ENCODE data around the gene SRSF3. TPM values are rescaled to one million over a fixed set of nuclear protein-coding genes. Genes with fewer than 3 reads are reported as not detected.

The SRSF3 gene
- total RNA-seq, 1 experiment from 2014 or later, result 954 TPM

DNA sequence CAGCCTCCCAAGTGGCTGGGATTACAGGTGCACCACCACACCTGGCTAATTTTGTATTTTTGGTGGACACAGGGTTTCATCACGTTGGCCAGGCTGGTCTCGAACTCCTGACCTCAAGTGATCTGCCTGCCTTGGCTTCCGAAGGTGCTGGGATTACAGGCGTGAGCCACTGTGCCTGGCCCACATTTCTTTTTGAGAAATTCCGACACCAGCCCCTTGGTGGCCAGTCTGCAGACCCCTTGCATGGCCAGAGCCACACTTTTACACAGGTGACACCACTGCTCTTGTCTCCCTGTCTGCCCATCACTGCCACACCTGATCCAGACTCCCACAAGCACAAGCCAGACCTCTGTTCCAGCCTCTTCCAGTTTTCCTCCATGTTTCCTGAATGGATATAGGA is 33.0 kb downstream of the SRSF3 start:
- H3K4ac ChIP-seq (ENCODE audit: low read depth, low read length), result no peak overlapping the region
- Mint-ChIP-seq H3K4me1 (peaks cover 2 to 6% of the 10 kb centered on the region in 2 experiments), H3K27ac (peak overlapping the region in 2 of 3 experiments; percentile 40 to 66; a peak in 3 of 7 replicates), H3K36me3 (ENCODE audit: insufficient read depth in 1 of 3, low read depth in 3 of 3) (no peaks in the 10 kb centered on the region), H3K9me3 (no peaks in the 10 kb centered on the region), H3K27me3 (ENCODE audit: low read depth) (peaks cover 7% of the 10 kb centered on the region), H3K4me3 (no peak overlapping the region)
- H2BK20ac ChIP-seq (ENCODE audit: low read depth, low read length, poor library complexity, severe bottlenecking), result no peak overlapping the region
- no peak overlapping the region for H3K23ac ChIP-seq (ENCODE audit: insufficient read length, low read depth, low read length)
- no CpG with 5 or more reads among the region's 5 CpGs for WGBS (ENCODE audit: extremely low coverage, insufficient read length, low lambda C conversion rate)
- H4K5ac ChIP-seq (ENCODE audit: insufficient read length, low read depth, low read length), result no peak overlapping the region
- no peak overlapping the region for H2BK12ac ChIP-seq (ENCODE audit: insufficient read length, low read depth, low read length)
- no peak overlapping the region for H2BK5ac ChIP-seq (ENCODE audit: insufficient read length, low read length)
- H2AFZ ChIP-seq (ENCODE audit: low read length), result no peak overlapping the region
- TF ChIP-seq, protein P1, sequence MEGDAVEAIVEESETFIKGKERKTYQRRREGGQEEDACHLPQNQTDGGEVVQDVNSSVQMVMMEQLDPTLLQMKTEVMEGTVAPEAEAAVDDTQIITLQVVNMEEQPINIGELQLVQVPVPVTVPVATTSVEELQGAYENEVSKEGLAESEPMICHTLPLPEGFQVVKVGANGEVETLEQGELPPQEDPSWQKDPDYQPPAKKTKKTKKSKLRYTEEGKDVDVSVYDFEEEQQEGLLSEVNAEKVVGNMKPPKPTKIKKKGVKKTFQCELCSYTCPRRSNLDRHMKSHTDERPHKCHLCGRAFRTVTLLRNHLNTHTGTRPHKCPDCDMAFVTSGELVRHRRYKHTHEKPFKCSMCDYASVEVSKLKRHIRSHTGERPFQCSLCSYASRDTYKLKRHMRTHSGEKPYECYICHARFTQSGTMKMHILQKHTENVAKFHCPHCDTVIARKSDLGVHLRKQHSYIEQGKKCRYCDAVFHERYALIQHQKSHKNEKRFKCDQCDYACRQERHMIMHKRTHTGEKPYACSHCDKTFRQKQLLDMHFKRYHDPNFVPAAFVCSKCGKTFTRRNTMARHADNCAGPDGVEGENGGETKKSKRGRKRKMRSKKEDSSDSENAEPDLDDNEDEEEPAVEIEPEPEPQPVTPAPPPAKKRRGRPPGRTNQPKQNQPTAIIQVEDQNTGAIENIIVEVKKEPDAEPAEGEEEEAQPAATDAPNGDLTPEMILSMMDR (conservative IDR thresholded peaks at IDR 0.05), result no peak
- H3K4me1 ChIP-seq (ENCODE audit: insufficient read depth, low read length), result no peaks in the 10 kb centered on the region
- H3K4me2 ChIP-seq (ENCODE audit: insufficient read depth, insufficient read length, low read length), result no peak overlapping the region
- H3K79me2 ChIP-seq (ENCODE audit: insufficient read depth, low read length), result no peaks in the 10 kb centered on the region
- H3T11ph ChIP-seq (ENCODE audit: low read length), result no peak overlapping the region
- no peak overlapping the region for H3K18ac ChIP-seq (ENCODE audit: insufficient read length, low read depth, low read length)
- no peaks in the 10 kb centered on the region for H3K79me1 ChIP-seq (ENCODE audit: insufficient read depth, low read depth, low read length, poor library complexity, severe bottlenecking)
- H4K91ac ChIP-seq (ENCODE audit: insufficient read length, low read depth, low read length), result no peak overlapping the region
- no peaks in the 10 kb centered on the region for H4K20me1 ChIP-seq (ENCODE audit: control insufficient read depth, insufficient read depth, insufficient read length)
- H4K8ac ChIP-seq (replicated peaks; ENCODE audit: insufficient read length, low read depth, low read length), result no peak overlapping the region
- no peak overlapping the region for H2BK15ac ChIP-seq (ENCODE audit: low read depth, low read length)
- H3K56ac ChIP-seq (ENCODE audit: insufficient read length, low read depth, low read length), result no peak overlapping the region
- H3K27me3 ChIP-seq (ENCODE audit: insufficient read depth, low read length), result no peaks in the 10 kb centered on the region
- H3K9ac ChIP-seq (ENCODE audit: extremely low read depth, insufficient read length, low read length), result no peak overlapping the region
- H3K9me3 ChIP-seq (ENCODE audit: control insufficient read depth, low read depth, low read length), result no peaks in the 10 kb centered on the region
- H2AK5ac ChIP-seq (ENCODE audit: insufficient read length, low read length), result no peak overlapping the region
- no peak overlapping the region for H3K14ac ChIP-seq (ENCODE audit: insufficient read depth, low read length)
- DNase-seq, result no peak
- no peak overlapping the region for H3K27ac ChIP-seq (ENCODE audit: insufficient read length, low read depth, low read length)
- no peaks in the 10 kb centered on the region for H3K23me2 ChIP-seq (ENCODE audit: insufficient read length, low read depth, low read length, poor library complexity, severe bottlenecking)
- no peak overlapping the region for H2BK120ac ChIP-seq (ENCODE audit: low read depth, low read length, poor library complexity, severe bottlenecking)
